GDM1 (cell line): ENCODE measurements around the gene PPP1R11.
"Not testable (repeated sequence)": the region's sequence is repeated elsewhere in the genome, so short reads cannot be mapped to it uniquely, and the experiment has no call there.

Source experiments
- DNase-seq: peaks from one replicate; lab custom pipeline; 2025; lab: John Stamatoyannopoulos, UW

Gene PPP1R11

DNA sequence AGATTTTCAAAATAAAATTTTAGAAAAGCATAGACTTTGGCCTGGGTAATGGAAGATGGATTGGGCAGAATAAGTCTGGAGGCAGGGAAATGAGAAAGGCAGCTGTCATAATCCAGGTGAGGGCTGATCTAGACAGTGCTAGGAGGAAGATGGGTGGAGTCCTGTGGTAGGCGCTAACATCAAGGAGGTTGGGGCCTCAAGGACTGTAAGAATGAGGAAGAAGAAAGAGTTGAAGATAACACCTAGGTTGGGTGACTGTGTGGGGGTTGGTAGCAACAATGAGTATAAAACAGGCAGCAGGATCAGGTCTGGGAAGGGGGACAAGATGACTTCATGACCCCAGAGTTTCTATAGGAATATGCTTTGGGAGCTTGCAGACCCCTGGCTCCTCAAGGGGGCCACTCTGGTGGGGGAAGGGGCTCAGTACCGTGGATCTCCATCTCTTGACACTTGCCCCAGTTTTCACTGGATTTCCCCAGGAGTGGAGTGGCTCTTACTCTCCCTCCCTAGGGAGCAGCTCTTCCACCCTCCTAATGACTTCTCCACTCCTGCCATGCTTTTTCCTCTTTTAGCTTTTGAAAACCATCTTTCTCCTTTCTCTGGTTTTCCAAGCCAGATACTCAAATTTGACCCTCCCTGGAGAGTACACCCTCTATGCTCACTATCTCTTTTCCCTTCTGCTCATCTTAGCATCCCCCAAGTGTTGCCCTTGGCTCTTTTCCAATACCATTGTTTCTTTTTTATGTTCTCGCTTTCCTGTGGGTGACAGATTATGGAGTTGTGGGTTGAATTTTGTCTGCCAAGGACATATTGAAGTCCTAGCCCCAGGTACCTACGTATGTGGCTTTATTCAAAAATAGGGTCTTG, 31.1 kb downstream of the PPP1R11 start:
- DNase-seq, result no peak

- no peak for DNase-seq
Observed at GRCh38 chr6:30100154-30100553, 33.2 kb downstream of the PPP1R11 start.

GRCh38 chr6:30100585-30101443, 33.8 kb downstream of the PPP1R11 start:
- DNase-seq, result peak; percentile 27

- DNase-seq, result peak; percentile 53
Observed at GRCh38 chr6:30101444-30102413, 34.7 kb downstream of the PPP1R11 start.

- no peak for DNase-seq
Observed at GRCh38 chr6:30102414-30102969, 35.5 kb downstream of the PPP1R11 start.

DNA sequence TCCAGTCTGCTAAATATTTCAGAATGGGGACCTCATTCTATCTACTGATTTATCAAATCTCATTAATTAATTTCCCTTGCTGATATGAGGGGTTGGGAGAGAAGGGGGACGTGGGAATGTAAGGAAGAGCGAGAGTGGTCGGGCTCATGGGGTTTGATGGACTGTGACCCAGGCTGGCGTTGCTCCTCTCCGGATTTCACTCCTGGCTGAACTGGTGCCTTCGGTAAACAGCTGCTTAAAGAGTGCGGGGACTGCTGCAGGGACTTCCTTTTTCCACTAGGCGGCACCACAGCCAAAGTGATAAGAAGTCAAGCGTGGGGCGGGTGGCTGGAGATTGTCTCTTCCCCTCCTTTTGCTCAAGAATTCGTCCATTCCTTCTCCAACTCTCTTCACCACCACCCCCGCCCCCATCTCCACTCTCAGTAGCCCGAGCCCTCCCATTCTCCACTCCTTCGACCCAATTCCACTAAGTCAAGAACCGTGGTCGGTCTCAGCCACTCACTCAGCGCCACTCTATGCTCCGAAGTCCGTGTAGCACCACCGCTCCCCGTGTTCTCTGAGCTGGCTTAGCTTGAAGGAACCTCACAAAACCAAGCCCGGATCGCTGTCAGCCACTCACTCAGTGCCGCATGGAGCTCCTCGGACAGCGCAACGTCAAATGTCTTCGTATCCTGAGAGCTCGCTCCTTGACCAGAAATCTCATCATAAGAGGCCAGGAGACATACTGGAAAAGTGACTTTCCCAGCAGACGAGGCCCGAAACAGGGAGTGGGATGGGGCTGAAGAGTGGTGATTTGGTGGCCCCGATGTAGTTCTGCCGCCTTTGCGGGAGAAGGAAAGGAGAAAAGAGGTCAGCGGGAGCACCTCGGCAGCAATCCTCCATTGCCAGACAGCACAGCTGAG, 36.2 kb downstream of the PPP1R11 start:
- DNase-seq, result peak; percentile 69

DNA sequence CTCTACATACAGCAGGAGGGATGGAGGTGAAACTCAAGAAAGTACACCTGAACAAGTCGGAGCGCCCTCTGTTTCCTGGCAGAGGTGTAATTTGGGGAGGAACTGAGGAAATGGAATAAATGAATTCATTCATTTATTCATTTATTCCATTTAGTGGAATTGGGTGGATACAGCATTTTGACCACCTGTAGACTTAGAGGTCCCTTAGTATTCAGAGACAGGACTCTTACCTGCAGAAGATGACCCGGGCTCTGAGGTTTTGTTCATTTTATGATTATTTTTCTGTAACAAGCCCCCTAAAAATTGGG, 36.8 kb downstream of the PPP1R11 start:
- DNase-seq, result no peak

GRCh38 chr6:30104661-30105060, 37.7 kb downstream of the PPP1R11 start:
- no peak for DNase-seq

DNA sequence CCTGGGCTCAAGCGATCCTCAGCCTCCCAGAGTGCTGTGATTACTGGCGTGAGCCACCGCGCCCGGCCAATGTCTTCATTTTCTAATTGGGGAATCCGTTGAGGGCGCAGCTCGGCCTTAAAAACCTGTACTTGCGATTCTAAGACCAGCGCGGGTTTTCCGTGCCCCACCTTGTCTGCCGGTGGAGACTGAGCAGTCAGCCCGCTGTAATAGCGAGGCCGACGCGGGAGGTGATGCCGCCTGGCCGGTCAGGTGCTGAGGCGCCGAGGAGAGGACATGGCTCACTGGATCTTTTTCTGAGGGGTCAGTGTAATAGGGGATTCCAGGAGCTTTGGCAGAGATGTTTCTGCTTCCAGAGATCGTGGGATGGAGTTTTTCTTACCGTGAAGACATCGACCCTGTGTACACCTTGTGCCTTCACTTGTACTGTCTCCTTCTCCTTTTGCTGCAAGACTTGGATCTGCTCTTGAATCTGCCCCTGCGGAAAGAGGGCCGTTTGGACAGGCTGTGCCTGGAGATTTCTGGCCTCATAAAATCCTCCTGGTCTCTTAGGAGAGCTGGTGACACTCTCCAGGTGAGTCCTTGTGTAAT, 44.4 kb downstream of the PPP1R11 start:
- no peak for DNase-seq

DNA sequence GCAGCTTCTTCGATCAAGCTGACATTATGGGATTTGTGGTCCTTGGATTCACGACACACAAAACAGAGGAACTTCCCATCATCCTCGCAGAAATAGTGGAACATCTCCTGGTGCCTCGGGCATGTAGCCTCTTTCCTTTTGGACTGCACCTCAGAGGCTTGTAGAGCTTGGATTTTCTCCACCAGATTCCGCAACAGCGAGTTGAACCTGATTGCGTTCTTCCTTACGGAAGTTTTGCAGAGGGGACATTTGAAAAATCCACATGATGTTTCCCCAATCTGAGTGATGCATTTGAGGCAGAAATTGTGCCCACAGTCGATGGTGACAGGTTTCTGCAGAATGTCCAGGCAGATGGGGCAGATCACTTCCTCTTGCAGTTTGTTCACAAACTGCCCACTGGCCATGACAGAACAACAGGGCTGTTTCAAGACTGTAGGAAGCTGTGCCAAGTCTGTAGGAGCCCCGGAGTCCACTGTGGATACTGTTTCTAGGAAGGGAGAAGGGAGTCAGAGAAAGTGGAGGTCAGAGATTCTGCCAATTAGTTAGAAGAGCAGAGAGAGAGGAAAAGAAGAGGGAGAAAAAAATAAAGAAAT, 45.5 kb downstream of the PPP1R11 start:
- DNase-seq, result no peak

DNA sequence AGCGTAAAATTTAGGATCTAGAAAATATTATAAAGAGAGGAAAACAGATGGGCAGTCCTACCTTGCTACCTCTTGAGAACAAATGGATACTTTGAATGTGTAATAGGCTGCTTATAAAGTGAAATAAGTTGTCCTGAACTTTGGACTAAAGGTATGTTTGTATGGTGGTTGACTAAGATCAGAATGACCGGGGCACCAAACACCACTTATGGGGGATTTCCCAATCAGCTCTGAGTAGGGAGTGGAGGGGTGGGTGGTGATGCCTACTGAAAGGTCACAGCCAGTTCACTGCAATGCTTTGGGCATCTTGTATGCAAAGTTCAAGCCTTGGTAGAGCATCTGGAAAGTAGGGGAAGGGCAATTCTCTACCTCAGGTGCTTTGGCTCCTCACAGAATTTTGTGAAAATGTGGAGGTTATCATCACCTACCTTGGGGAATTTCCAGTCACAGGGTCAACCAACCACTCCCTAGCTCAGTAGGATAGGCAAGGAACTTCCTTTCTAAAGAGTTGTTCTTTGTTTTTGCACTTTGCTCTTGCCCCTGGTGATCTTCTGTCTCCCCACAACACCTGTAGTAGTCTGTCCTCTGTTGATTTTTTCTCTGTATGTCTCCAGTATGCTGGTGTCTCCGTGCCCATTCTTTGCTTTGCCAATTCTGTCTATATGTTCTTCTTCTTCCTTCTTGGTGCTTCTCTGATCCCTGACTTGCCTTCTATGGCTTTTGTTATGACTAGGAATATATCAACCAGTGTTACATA, 46.2 kb downstream of the PPP1R11 start, which contains the start of gene TRIM31:
TRIM31 (minus strand) TSS at position 88 of the 757 bp plus-strand sequence. CDS start 285 bp downstream, outside the sequence.
- no peak for DNase-seq

DNA sequence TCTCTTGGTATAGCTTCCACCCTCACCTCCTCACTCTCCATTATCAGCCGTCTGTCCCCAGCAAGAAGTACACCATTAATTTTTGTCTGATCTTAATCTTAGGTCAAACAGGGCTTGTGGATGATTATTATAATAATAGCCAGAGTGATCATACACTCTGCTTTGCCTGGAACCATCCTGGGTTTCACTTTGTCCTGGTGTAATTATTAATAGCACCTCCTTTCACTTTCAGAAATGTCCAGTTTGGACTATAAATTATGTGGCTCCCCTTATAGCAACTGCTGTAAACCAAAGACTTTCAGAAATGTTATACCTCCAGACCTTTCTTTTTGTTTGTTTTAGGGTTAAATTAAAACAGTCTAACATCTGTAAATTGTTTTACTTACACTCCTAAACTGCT, 46.8 kb downstream of the PPP1R11 start:
- DNase-seq, result no peak

DNA sequence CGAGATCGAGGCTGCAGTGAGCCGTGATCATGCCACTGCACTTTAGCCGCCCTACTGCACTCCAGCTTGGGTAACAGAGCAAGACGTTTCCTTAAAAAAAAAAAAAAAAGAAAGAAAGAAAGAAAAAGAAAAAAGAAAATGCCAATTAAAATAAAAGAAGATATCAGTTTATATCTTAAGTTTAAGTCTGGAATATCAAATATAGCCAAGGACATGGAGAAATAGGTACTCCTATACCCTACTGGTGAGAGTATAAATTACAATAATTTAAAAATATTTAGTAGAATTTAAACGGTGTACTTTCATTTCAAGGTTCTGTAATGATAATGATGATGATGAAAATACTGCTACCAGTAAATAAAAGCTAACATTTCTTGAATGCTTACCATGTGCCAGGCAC, 49.7 kb downstream of the PPP1R11 start:
- no peak for DNase-seq

- not testable (repeated sequence) for DNase-seq
Observed at GRCh38 chr6:30118691-30119090, 51.7 kb downstream of the PPP1R11 start.
